Hepatocyte (in vitro differentiated cells): ENCODE data around the gene RNF217. TPM values are rescaled to one million over a fixed set of nuclear protein-coding genes. Genes with fewer than 3 reads are reported as not detected.
"Not testable (repeated sequence)": the region's sequence is repeated elsewhere in the genome, so short reads cannot be mapped to it uniquely, and the experiment has no call there.

Source experiments
- DNase-seq: peaks from one replicate; pipeline ENCODE4 v3.0.0-alpha.2; 2016; ENCODE audit warnings: low spot score
- H2AFZ ChIP-seq: fragments of 200-600 bp; sonication (generic); 2 replicates; pipeline ENCODE4 v1.6.0; 2016; ENCODE audit warnings: antibody characterized with exemption, mild to moderate bottlenecking
- H3K27ac ChIP-seq: fragments of 200-600 bp; sonication (generic); 2 replicates; pipeline ENCODE4 v1.5.1; 2016; ENCODE audit warnings: mild to moderate bottlenecking
- H3K27me3 ChIP-seq: fragments of 200-600 bp; sonication (generic); 2 replicates; pipeline ENCODE4 v1.6.1; 2016
- H3K36me3 ChIP-seq: fragments of 200-600 bp; sonication (generic); replicated peaks from 2 replicates; pipeline ENCODE4 v1.5.1; 2016; ENCODE audit warnings: low read depth; ENCODE audit not compliant: insufficient read depth
- H3K4me1 ChIP-seq: fragments of 200-600 bp; sonication (generic); 2 replicates; pipeline ENCODE4 v1.5.1; 2016; ENCODE audit warnings: mild to moderate bottlenecking, moderate library complexity; ENCODE audit not compliant: insufficient read depth
- H3K4me2 ChIP-seq: fragments of 200-600 bp; sonication (generic); 2 replicates; pipeline ENCODE4 v1.6.0; 2016
- H3K4me3 ChIP-seq: fragments of 200-600 bp; sonication (generic); 2 replicates; pipeline ENCODE4 v1.5.1; 2016; ENCODE audit warnings: mild to moderate bottlenecking
- H3K79me2 ChIP-seq: fragments of 200-600 bp; sonication (generic); 2 replicates; pipeline ENCODE4 v1.6.0; 2017; ENCODE audit warnings: mild to moderate bottlenecking
- H3K9me2 ChIP-seq: fragments of 200-600 bp; sonication (generic); replicated peaks from 2 replicates; pipeline ENCODE4 v1.6.0; 2017; ENCODE audit warnings: mild to moderate bottlenecking; ENCODE audit not compliant: insufficient read depth
- H3K9me3 ChIP-seq: fragments of 200-600 bp; sonication (generic); 2 replicates; pipeline ENCODE4 v1.5.1; 2016; ENCODE audit warnings: low read depth, mild to moderate bottlenecking
- H4K20me1 ChIP-seq: fragments of 200-600 bp; sonication (generic); 2 replicates; pipeline ENCODE4 v1.6.0; 2016; ENCODE audit warnings: mild to moderate bottlenecking; ENCODE audit not compliant: insufficient read depth, poor library complexity, severe bottlenecking
- CTCF ChIP-seq: fragments of 200-600 bp; sonication (generic); IDR thresholded peaks from 2 replicates; pipeline ENCODE4 v1.5.1; 2016; ENCODE audit warnings: antibody characterized with exemption, mild to moderate bottlenecking; ENCODE audit not compliant: poor library complexity
- EZH2 ChIP-seq: fragments of 200-600 bp; sonication (generic); IDR thresholded peaks from 2 replicates; pipeline ENCODE4 v1.6.1; 2016; ENCODE audit warnings: antibody characterized with exemption, mild to moderate bottlenecking, borderline replicate concordance
- EZH2phosphoT487 ChIP-seq: fragments of 200-600 bp; sonication (generic); IDR thresholded peaks from one replicate; pipeline ENCODE4 v1.6.1; 2018; ENCODE audit warnings: antibody characterized with exemption, mild to moderate bottlenecking, low read depth, moderate library complexity; ENCODE audit not compliant: unreplicated experiment, severe bottlenecking
- WGBS: methylation state at CpG from one replicate; pipeline ENCODE4 v1.1.6; 2016; ENCODE audit warnings: low lambda C conversion rate; ENCODE audit errors: missing lambda C conversion rate; 5-methylcytosine and 5-hydroxymethylcytosine counted together
- polyA plus RNA-seq: library from polyadenylated mRNA; unstranded; fragments of >200 nt; fragmentation: Nextera tagmentation; extraction: Ambion mirVana; gene quantifications from 2 replicates; pipeline ENCODE4 v1.2.1, GENCODE V29; 2016
- total RNA-seq: library from RNA; depleted of rRNA; stranded (reverse); fragments of >200 nt; gene quantifications from 2 replicates; pipeline ENCODE4 v1.2.3, GENCODE V29; 2014

The RNF217 gene
- total and polyA plus RNA-seq, 2 experiments from 2014 or later: 8.8 to 18.4 TPM

- Histone ChIP-seq H3K4me2 (no peak overlapping the region), H3K36me3 (no peaks in the 10 kb centered on the region), H2AFZ (no peak overlapping the region), H3K27me3 (no peaks in the 10 kb centered on the region), H3K79me2 (no peaks in the 10 kb centered on the region), H3K4me1 (no peaks in the 10 kb centered on the region), H3K4me3 (no peak overlapping the region), H3K9me2 (no peaks in the 10 kb centered on the region), H4K20me1 (no peaks in the 10 kb centered on the region), H3K27ac (no peak overlapping the region), H3K9me3 (no peaks in the 10 kb centered on the region)
- TF ChIP-seq EZH2 (no peak), CTCF (no peak), EZH2phosphoT487 (no peak)
- no peak for DNase-seq
- 74% methylated on average over 8 of the region's 8 CpGs for WGBS
Measured at GRCh38 chr6:125123468-125124048, 161.3 kb downstream of the RNF217 start.

GRCh38 chr6:125124049-125124669 is 161.9 kb downstream of the RNF217 start:
- H3K4me3 ChIP-seq: no peak overlapping the region
- H3K4me1 ChIP-seq: no peaks in the 10 kb centered on the region
- 85% methylated on average over 6 of the region's 6 CpGs for WGBS
- H3K27ac ChIP-seq: no peak overlapping the region
- H3K27me3 ChIP-seq: no peaks in the 10 kb centered on the region
- no peaks in the 10 kb centered on the region for H3K36me3 ChIP-seq
- H2AFZ ChIP-seq: no peak overlapping the region
- no peaks in the 10 kb centered on the region for H4K20me1 ChIP-seq
- H3K9me2 ChIP-seq: no peaks in the 10 kb centered on the region
- no peaks in the 10 kb centered on the region for H3K79me2 ChIP-seq
- H3K9me3 ChIP-seq: no peaks in the 10 kb centered on the region
- H3K4me2 ChIP-seq: no peak overlapping the region
- DNase-seq: peak; percentile 23
- TF ChIP-seq EZH2phosphoT487 (no peak), CTCF (no peak), EZH2 (no peak)

- not testable (repeated sequence) for H4K20me1 ChIP-seq, DNase-seq, H3K36me3 ChIP-seq, H3K27me3 ChIP-seq, H3K27ac ChIP-seq, H2AFZ ChIP-seq, H3K79me2 ChIP-seq, H3K4me3 ChIP-seq, H3K4me2 ChIP-seq, H3K4me1 ChIP-seq, H3K9me2 ChIP-seq, H3K9me3 ChIP-seq
- 97% methylated on average over 22 of the region's 23 CpGs for WGBS
Measured at GRCh38 chr6:125125856-125126255, 163.6 kb downstream of the RNF217 start.

GRCh38 chr6:125129354-125129753 is 167.1 kb downstream of the RNF217 start:
- Histone ChIP-seq H3K4me1 (no peaks in the 10 kb centered on the region), H3K4me2 (no peak overlapping the region), H3K9me2 (no peaks in the 10 kb centered on the region), H3K9me3 (no peaks in the 10 kb centered on the region), H3K27me3 (no peaks in the 10 kb centered on the region), H3K79me2 (no peaks in the 10 kb centered on the region), H3K36me3 (no peaks in the 10 kb centered on the region), H3K27ac (no peak overlapping the region), H4K20me1 (no peaks in the 10 kb centered on the region), H3K4me3 (no peak overlapping the region), H2AFZ (no peak overlapping the region)
- WGBS: 81% methylated on average over 4 of the region's 4 CpGs
- TF ChIP-seq EZH2: no peak
- TF ChIP-seq EZH2phosphoT487: no peak
- no peak for TF ChIP-seq CTCF
- DNase-seq: no peak
